ENCODE results near the gene SPRED1.

DNA sequence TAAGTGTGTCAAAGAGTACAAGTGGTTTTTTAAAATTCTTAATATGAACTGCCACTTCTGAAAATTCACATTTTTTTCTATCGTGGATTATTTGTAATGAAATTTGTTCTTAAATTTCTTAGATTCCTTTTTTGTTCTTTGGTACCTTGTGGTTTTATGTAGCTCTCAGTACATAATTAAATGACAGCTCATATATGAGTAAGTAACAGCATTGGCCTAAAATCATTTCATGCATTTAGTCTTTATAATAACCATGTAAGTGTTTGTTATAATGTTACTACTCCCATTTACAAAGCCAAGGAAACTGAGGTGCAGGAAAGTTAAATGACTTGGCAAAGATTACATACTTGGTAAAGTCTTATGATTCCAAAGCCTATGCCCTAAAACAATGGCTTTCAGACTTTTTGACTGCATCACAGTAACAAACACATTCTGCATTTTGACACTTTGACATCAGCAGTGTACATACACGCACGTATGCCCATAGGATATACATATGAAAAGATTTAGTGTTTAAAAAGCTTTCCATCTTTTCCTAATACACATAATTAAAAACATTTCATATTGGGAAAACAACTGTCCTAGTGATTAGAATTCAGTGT lies 14.9 kb downstream of the SPRED1 start:
- TF ChIP-seq, protein P1, sequence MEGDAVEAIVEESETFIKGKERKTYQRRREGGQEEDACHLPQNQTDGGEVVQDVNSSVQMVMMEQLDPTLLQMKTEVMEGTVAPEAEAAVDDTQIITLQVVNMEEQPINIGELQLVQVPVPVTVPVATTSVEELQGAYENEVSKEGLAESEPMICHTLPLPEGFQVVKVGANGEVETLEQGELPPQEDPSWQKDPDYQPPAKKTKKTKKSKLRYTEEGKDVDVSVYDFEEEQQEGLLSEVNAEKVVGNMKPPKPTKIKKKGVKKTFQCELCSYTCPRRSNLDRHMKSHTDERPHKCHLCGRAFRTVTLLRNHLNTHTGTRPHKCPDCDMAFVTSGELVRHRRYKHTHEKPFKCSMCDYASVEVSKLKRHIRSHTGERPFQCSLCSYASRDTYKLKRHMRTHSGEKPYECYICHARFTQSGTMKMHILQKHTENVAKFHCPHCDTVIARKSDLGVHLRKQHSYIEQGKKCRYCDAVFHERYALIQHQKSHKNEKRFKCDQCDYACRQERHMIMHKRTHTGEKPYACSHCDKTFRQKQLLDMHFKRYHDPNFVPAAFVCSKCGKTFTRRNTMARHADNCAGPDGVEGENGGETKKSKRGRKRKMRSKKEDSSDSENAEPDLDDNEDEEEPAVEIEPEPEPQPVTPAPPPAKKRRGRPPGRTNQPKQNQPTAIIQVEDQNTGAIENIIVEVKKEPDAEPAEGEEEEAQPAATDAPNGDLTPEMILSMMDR (IDR thresholded peaks at IDR 0.05), result no peak
- TF ChIP-seq POLR2A (IDR thresholded peaks at IDR 0.05) (no peak), POLR2AphosphoS5 (IDR thresholded peaks at IDR 0.05) (no peak)
